CD4-positive, alpha-beta T cell treated with Interleukin-21 for 1 hour (primary cell): ENCODE data around the gene GSAP.
"Not testable (repeated sequence)": the region's sequence is repeated elsewhere in the genome, so short reads cannot be mapped to it uniquely, and the experiment has no call there.

Experiments
- DNase-seq: peaks from one replicate; pipeline ENCODE4 v3.0.0-alpha.2; 2020

The GSAP gene

DNA sequence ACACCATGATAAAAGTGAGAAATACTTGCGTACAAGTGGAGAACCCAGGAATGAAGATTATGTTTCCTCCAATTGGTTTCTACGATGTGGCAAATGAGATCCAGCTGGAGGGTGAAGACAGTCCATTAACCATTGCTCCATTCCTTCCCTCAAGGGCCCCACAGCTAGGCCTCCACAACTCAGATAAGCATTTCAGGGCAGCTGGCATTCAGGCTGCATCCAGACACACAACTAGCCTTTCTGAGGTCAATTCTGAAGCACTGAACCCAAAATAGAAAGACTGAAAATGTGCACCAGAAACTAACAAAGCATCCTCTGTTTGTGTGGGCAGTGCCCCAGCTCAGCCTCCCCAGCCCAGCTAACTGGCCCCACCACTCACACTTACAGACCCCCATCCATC is 94.8 kb downstream of the GSAP start:
- no peak for DNase-seq

DNA sequence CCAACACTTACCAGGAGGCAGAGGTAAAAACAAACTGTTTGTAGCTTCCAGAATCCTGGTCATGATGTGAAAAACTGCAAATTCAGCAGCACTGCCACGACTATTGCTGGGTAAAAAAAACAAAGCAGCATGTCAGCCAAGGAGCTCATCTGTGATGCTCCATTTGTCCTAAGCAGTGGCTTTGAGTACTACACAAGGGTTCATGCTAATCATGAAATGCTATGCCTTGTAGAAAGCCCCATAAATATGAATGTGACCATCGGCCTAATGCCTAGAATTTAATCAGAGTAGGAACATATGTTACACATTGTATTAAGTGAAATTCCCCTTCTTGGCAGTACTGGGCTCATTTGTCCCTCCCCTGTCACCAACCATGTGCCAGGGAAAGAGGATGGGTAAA is 95.4 kb downstream of the GSAP start:
- DNase-seq: no peak

DNA sequence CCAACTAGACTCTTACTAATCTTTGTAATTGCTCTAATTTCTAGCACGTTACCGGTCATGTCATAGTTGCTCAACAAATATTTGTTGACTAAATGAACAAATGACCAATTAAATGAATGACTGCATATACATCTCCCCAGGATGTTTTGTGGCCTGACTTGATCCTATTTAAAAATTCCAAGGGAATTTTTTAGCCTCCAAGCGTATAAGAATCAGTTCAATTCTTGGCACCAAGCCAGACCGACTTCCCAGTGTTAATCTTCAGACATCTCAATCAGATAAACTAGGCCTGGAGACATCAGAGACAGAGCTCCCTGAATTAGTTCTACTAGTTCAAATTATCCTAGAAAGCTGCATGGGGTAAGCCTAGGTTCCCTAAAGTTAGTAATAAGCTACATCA is 96.0 kb downstream of the GSAP start:
- no peak for DNase-seq

DNA sequence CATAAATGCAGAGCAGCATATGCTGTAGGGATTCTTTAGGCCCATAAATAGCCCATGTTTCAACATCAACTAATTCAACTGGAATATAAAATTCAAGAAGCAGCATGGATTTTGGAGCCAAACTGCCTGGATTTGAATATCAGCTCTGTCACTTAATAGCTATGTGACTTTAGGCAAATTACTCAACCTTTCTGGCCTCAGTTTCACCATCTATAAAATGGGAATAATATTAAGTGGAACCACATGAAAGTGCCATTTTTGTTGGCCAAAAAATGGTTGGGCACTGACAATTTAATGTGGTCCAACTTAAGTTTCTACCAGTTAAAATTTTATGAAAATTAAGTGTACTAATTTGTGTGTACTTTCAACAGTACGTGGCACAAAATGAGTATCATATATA is 98.1 kb downstream of the GSAP start:
- DNase-seq: no peak

DNA sequence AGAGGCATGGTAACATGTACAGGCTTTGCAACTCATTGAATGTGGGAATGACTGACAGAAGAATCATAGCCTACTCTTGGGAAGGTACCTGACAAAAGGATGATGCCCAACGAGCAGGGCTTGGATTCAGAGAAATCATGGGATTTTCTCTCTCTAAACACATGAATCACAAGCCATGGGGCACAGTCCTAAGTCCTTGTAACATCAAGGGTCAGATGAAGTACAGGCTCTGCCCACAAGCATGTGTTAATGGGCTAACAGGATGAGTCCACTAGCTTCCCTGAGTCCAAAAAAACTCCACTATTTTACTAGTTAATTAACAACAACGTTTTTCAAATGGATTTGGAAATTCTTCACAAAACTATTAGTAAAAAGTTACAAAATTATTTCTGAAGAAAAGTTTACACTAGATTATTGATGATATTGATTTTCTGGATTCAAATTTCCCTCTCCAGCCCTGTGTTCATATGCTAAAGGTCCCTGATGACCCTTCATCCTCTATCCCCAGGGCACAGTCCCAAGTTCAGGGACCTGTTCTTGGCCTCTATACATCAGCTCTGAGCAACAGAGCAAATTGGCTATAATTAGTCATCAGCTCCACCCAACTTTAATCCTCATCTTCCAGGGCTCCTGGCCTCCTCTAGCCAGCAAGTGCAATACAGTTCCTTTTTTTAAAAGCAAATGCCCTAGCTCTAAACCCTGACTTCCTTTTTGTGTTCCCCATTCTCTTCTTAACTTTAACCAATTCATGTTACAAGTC is 99.8 kb downstream of the GSAP start:
- no peak for DNase-seq

DNA sequence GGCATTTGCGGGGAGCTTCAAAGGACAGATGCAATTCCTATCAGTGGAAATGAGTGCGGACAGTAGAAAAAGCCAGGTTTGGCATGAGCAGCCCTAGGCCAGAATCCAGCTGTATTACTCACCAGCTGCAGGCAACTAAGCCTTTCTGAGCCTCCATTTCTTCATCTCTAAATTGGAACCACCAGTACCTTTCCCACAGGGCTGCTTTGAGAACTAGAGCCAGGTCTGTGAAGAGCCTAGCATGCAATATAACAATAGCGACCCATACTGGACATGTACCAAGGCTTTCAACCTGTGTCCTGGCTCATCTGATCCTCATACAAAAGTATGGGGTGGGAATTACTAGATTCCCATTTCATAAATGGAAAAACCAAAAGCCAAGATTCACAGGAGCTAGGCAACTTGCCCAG is 101.0 kb downstream of the GSAP start:
- no peak for DNase-seq

DNA sequence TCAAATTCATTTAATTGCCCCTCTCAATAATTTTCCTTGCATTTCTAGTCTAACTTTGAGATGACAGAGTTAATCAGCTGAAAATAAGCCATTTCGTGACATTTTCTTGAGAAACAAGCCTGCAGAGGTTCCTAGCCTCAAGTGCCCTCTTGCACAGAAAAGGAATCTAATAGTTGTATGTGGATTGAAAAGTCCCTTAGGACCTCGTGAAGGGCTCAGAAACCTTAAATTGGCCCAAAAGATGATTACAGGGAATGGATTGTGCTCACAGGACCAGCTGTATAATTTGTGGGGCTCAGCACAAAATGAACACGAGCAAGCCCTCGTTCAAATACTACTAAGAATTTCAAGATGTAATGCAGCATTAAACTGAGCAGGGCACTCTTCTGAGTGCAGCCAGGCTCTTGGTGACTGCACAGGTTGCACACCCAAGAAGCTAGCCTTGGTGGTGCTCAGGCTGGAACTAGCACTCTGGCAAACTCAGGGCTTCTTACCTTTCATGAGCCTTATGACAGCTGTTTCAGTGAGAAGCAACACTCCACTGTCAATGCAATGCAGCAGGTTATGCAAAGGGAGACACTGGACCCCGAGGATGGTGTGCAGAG is 102.2 kb downstream of the GSAP start:
- DNase-seq: no peak

DNA sequence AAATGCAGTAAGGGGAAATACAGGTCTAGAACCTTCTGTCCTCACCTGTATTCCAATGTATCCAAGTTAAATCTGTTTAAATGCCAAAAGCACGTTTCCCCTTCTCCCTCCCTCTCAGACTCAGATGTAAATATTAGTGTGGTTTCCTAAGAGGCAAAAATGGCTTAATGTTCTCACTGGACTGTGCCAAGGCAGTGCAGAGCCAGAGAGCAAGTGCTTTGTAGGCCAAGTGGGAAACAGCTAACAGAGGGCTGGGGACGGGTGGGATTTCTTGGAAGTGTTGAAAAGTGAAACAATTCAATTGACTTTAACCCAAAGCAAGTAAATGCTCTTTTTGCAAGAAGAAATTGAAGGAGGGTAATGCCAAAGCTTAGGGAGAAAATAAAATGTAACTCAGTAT is 103.1 kb downstream of the GSAP start:
- DNase-seq: no peak

DNA sequence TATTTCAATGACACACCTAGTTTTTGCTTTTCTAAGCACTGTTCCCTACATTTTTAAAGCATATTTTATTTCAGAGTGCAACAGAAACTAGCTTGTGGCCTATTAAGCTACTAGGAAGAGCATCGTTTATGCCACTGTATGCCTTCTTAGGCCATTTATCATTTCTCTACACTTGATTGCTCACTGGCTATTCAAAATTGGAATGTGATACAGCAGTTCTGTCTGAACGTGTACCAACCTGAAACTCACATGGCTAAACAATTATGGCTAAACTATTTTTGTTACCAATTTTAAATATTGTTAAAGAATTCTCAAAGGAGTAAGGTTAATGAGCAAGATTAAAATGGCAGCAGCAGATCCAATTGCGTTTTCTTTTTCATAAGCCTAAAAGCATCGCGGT is 105.2 kb downstream of the GSAP start:
- no peak for DNase-seq

DNA sequence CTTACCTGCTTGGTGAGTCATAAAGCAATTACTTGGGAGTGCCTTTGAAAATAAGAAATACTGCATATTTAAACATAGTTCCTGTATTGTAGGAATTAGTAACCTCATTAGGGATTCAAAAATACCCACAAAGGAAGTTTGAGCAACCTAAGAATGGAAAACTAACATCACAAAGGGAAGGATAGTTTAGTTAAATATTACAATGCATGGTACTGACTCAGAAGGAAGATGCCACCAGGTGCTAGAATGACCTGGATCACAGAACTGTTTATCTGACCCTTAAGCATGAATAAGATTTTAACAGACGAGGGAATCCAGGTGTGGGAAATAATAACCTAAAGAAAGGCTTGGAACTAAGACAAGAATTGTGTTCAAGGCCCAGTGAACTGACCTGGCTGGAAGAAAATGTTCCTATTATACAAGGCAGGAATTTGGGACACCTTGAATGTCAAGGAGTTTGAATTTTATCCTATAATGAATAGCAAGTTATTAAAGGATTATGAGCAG is 106.4 kb downstream of the GSAP start:
- DNase-seq: no peak

DNA sequence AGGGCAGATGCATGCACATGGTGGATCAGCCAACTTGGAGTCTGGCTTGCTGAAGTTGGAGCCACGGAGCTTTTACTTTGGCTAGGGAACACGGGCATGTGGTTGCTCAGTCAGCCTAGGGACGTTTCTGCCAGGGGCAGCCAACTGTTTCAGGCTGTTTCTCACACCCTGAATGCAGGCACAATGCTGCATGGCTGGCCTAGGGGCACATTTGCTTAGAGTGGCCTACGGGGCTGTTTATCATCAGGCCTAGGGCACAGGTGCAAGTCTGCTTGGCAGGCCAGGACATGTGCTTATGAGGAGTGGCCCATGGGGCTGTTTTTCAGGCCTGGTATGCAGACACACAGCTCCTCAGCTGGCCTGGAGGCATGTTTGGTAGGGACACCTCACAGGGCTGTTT is 107.4 kb downstream of the GSAP start:
- no peak for DNase-seq

DNA sequence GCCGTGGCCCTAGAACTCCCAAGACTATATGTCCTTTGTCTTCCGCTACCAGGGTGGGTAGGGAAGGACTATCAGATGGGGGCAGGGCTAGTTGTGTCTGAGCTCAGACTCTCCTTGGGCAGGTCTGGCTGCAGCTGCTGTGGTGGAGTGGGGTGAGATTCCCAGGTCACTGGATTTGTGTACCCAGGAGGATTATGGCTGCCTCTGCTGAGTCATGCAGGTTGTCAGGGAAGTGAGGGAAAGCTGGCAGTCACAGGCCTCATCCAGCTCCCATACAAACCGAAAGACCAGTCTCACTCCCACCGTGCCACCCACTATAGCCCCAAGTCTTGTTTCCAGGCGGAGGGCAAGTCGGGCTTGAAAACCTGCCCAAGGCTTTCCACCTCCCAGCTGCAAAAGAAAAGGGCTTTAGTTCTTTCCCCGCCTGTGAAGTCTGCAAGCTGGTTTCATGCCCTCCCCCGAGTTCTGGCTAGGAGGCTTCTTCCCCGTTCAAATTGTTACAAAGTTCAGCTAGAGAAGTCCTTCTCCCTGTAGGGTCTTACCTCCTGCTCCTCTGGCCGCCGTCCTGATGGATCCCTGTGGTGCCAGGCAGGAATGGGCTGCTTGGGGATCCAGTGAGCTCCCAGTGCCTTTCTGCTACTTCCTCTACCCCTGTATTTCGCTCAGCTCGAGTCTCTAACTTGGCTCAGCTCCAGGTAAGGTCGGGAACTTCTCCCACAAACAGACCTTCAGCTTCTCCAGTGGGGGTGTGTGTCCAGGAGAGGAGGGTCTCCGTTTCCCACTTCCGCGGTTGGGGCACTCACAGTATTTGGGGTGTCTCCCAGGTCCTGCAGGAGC is 109.7 kb downstream of the GSAP start:
- DNase-seq: no peak

DNA sequence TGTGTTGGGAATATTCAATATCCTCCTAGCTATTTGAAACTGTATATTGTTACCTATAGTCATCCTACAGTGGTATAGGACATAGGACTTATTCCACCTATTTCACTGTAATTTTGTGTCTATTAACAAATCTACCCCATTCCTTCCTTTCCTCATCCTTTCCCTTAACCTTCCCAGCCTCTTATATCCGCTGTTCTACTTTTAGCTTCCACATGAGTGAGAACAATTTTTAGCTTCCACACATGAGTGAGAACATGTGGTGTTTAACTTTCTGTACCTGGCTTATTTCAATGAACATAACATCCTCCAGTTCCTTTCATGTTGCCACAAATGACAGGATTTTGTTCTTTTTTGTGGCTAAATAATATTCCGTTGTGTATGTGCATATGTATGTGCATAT is 120.6 kb downstream of the GSAP start:
- DNase-seq: no peak

DNA sequence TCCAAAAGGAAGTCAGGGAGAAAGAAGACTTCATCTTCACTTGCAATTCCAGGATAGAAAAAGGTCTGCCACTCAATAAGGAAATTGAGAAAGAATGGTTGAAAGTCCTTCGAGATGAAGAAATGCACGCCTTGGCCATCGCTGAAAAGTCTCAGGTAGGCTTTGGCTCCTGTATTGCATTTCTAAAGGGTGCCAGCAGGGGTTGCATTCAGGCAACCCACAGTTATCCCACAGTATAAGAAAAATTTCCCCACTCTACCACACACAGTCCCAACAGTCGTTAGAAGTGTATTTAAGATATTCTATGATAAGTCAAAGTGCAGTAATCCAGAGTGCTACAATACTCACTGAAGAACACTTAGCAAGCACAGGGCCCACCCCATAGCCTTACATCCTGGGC is 123.1 kb downstream of the GSAP start:
- DNase-seq: no peak

DNA sequence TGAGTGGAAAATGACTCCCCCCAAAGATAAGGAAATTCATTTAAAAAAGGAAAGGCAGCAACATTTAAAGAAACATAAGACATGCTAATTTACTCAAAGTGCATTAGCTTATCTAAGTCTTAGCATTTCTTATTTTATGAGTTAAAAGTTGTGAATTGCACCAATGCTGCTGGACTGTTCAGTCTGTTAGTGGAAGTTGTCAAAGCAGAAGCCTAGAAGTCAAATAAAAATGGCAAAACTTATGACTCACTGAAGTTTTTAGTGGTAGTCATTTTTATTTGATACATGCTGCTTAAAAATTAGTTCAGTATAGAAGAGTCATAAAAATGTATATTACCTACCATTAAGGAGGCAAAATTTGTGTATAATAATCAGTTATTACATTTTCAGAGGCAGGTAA is 125.7 kb downstream of the GSAP start:
- DNase-seq: no peak

DNA sequence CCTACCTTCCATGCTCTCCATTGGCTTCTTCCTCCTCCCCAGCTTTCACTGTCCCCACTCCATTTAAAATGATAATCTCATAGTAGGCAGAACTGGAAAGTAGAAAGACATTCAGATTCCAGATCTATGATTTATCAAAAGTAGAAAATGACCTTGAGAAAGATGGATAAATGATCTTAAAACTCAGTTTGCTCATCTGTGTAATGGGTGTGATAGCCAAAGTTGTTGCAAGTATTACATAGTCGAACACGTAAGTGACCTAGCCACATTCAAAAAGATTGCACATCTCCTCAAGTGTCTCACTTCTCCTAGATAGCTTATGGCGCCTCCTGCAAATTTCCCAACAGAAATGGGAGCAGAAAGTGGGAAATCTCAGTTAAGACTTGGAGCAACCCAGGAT is 126.8 kb downstream of the GSAP start:
- DNase-seq: no peak

DNA sequence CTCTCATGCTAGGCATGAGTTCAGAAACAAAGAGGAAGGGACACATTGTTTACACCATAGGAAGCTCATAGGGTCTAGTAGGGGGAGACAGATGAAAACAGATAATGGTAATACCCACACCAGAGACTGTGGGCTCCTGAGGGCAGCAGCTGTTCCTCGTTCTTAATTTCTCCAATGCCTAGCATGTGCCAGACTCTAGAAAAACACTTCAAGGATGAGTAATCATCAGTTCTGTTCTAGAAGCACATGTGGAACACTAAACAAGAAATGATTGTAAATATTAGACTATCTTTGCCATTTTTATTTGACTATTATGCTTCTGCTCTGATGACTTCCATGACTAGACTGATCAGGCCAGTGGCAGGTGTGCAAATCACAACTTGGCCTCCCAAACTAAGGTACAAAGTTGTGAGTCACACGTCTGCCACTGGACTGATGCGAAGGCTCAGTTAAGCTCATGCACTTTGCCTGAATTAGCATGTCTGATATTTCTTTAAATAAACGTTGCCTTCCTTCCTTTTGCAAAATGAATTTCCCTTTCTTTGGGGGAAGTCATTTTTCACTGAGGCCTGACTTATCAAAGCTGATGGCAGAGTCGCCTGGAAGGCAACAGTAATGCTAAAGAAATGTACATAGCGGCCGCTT is 127.4 kb downstream of the GSAP start:
- no peak for DNase-seq

DNA sequence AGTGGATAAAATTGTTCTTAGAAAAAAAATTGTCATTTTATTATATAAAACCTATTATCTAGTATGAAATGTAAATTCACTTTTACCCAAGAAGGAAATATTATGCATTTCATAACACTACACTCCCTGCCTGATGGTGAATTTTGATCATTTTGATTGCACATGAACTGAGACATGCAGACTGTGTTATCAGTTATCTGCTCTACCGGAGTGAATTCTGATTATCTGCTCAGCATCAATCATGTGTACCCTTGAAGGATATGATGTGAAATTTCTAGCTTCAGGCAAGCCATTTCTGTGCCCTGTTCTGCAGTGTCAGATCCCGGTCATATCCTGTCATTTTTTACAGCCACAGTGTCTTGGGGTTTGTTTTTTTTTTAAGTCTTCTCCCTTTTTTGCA is 131.5 kb downstream of the GSAP start:
- DNase-seq: no peak

DNA sequence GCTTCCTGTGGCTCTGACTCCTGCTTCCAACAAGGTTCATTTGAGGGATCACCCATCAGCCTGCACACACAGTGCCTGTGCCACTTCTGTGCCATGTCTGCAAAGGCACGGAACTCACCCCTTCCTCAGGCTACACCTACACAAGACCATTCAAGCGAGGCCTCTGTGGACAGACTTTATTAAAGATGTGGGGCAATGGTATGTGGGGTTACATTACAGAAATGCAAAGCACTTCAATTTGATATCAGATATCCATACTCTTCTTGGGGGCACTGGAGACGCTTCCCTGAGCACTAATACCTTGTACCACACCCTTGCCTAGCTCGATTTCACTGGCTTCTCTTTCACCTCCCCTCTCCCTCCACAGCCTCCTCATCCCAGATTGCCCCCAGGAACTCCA is 132.1 kb downstream of the GSAP start:
- no peak for DNase-seq

DNA sequence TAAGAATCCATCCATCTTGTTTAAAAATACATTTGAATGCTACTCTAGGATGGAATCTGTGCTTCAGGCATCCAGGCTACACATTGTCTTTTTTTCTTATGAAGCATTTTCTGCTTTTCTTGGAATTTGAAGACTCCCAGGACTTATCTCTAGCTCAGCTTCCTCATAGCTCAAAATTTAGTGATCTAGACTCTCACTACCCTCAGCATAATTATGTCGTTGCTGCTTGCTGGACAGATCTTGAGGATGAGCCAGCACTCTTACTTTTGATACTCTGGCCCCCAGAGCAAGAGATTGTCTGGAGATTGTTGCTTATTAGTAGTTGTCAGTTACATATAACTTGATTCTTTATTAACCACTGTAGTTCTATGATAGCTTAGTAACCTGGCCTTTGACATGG is 133.3 kb downstream of the GSAP start:
- no peak for DNase-seq

DNA sequence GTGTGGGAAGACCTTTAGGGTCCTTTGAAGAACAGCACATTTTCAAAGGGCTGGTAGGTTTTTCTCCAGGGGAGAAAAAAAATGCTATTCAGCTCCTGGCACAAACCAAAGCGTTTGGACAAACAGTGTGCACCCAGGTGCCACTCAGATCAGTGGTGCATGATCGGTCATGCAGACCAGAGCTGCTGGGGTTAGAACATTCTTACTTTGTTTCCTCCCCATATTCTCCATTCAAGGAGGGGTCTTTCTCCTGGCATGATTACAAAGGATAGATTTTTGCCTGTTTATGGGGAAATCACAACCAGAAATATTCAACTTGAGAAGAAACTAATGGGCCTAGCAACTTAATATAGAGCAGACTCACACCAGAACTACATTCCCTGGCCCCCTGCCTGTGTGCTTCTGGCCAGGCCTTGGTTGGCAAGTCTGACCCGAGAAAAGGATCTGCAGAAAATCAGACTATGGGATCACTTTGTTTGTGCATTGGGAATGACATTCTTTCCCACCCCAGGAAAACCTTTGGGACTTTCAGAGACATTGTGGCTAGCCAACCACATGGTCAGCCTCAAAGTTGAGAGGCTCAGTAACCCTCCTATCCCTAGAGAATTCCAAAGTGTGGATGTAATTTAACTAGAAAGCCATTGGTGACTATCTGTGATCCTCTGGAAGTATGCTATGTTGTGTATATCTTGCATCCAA is 134.2 kb downstream of the GSAP start:
- DNase-seq: no peak

DNA sequence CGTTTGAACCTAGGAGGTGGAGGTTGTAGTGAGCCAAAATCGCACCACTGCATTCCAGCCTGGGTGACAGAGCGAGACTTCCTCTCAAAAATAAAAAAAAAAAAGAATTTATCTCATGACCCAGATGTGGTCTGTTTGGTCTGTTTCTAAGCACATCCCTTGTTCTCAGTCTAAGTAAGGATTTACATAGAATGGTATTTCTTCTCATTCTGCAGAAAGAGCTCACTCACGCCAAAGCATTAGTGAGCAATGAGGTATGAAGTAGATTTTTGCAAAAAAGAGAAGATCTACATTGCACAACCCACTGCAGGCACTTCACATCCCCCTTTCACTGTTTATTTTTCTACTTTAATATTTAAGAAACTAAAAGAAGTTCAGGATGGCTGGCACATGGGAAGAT is 140.0 kb downstream of the GSAP start:
- DNase-seq: no peak

DNA sequence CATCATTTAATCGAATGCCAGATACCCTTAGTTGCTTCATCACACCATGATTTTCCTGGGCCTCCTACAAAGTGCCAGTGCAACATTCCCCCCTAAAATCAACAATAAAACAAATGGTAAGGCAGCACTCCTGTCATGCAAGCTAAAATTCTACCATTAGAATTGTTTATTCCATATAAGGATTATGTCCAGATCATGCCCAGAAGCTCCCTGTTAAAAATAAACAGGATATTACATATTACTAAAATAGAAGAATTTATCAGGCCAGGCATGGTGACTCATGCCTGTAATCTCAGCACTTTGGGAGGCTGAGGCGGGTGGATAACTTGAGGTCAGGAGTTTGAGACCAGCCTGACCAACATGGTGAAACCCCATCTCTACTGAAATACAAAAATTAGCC is 140.5 kb downstream of the GSAP start:
- DNase-seq: not testable (repeated sequence)
